ENCODE measurements around the gene LRRC10.

GRCh38 chr12:69633061-69633460 lies 22.4 kb upstream of the LRRC10 start:
- TF ChIP-seq CTCF (IDR thresholded peaks at IDR 0.05): no peak
- TF ChIP-seq POLR2A (IDR thresholded peaks at IDR 0.05): no peak
